ENCODE measurements around the gene FBXL7. TPM values are rescaled to one million over a fixed set of nuclear protein-coding genes. Genes with fewer than 3 reads are reported as not detected.

Gene FBXL7
- total and polyA plus RNA-seq, 7 experiments from 2014 or later: not detected

GRCh38 chr5:15513431-15513830 is 13.5 kb downstream of the FBXL7 start:
- CTCF ChIA-PET: no interaction called here
- no peak for ATAC-seq

GRCh38 chr5:15513911-15514310 is 13.9 kb downstream of the FBXL7 start:
- no peaks in the 10 kb centered on the region for H3K9me3 ChIP-seq (ENCODE audit: control insufficient read depth in 2 of 3, low read length in 3 of 3)
- no peaks in the 10 kb centered on the region for H3K4me1 ChIP-seq (ENCODE audit: control insufficient read depth in 2 of 2, insufficient read depth in 2 of 2, low read length in 2 of 2)
- H3K4me3 Mint-ChIP-seq: no peak overlapping the region
- H3K36me3 Mint-ChIP-seq: no peaks in the 10 kb centered on the region
- H3K4me1 Mint-ChIP-seq: no peaks in the 10 kb centered on the region
- H3K27me3 Mint-ChIP-seq: peaks cover 0 to 4% (median 0%) of the 10 kb centered on the region in 5 donors
- POLR2A ChIA-PET: no interaction called here
- ATAC-seq: no peak
- H3K9me3 Mint-ChIP-seq: peaks cover 0 to 19% (median 2%) of the 10 kb centered on the region in 11 donors
- H3K27ac ChIP-seq (ENCODE audit: low read depth, low read length): no peak overlapping the region
- CTCF ChIA-PET: no interaction called here
- no peak overlapping the region for H3K27ac Mint-ChIP-seq
- no peak for DNase-seq
- intact Hi-C loops (cut with micrococcal nuclease): no loop called here
- H3K4me3 ChIP-seq (ENCODE audit: low read length): no peak overlapping the region
- H3K36me3 ChIP-seq (ENCODE audit: control insufficient read depth in 2 of 3, insufficient read depth in 3 of 3, low read length in 3 of 3): no peaks in the 10 kb centered on the region
- no peaks in the 10 kb centered on the region for H3K27me3 ChIP-seq (ENCODE audit: control insufficient read depth in 2 of 2, insufficient read depth in 2 of 2, low read length in 2 of 2)

More at GRCh38 chr5:15513431-15513830, 13.5 kb downstream of the FBXL7 start:
- H3K9me3 Mint-ChIP-seq: peaks cover 0 to 17% (median 2%) of the 10 kb centered on the region in 11 donors
- peaks cover 0 to 4% (median 0%) of the 10 kb centered on the region in 5 donors for H3K27me3 Mint-ChIP-seq
- no peaks in the 10 kb centered on the region for H3K36me3 Mint-ChIP-seq
- no peaks in the 10 kb centered on the region for H3K27me3 ChIP-seq (ENCODE audit: control insufficient read depth in 2 of 2, insufficient read depth in 2 of 2, low read length in 2 of 2)
- POLR2A ChIA-PET: no interaction called here
- no peaks in the 10 kb centered on the region for H3K4me1 ChIP-seq (ENCODE audit: control insufficient read depth in 2 of 2, insufficient read depth in 2 of 2, low read length in 2 of 2)
- H3K4me3 ChIP-seq (ENCODE audit: low read length): no peak overlapping the region
- no peak for DNase-seq
- H3K9me3 ChIP-seq (ENCODE audit: control insufficient read depth in 2 of 3, low read length in 3 of 3): no peaks in the 10 kb centered on the region
- H3K36me3 ChIP-seq (ENCODE audit: control insufficient read depth in 2 of 3, insufficient read depth in 3 of 3, low read length in 3 of 3): no peaks in the 10 kb centered on the region
- no peaks in the 10 kb centered on the region for H3K4me1 Mint-ChIP-seq
- H3K4me3 Mint-ChIP-seq: no peak overlapping the region
- no peak overlapping the region for H3K27ac Mint-ChIP-seq
- H3K27ac ChIP-seq (ENCODE audit: low read depth, low read length): no peak overlapping the region
- intact Hi-C loops (cut with micrococcal nuclease): no loop called here

- Histone ChIP-seq H3K4me3 (ENCODE audit: low read length) (no peak overlapping the region), H3K27me3 (ENCODE audit: control insufficient read depth in 2 of 2, insufficient read depth in 2 of 2, low read length in 2 of 2) (no peaks in the 10 kb centered on the region), H3K36me3 (ENCODE audit: control insufficient read depth in 2 of 3, insufficient read depth in 3 of 3, low read length in 3 of 3) (no peaks in the 10 kb centered on the region), H3K27ac (ENCODE audit: low read depth, low read length) (no peak overlapping the region), H3K4me1 (ENCODE audit: control insufficient read depth in 2 of 2, insufficient read depth in 2 of 2, low read length in 2 of 2) (no peaks in the 10 kb centered on the region), H3K9me3 (ENCODE audit: control insufficient read depth in 2 of 3, low read length in 3 of 3) (no peaks in the 10 kb centered on the region)
- intact Hi-C loops (cut with micrococcal nuclease): no loop called here
- Mint-ChIP-seq H3K36me3 (no peaks in the 10 kb centered on the region), H3K4me3 (no peak overlapping the region), H3K4me1 (no peaks in the 10 kb centered on the region), H3K27me3 (peaks cover 0 to 4% (median 0%) of the 10 kb centered on the region in 5 donors), H3K27ac (no peak overlapping the region), H3K9me3 (peaks cover 0 to 22% (median 3%) of the 10 kb centered on the region in 11 donors)
- CTCF ChIA-PET: no interaction called here
- DNase-seq: no peak
- no peak for ATAC-seq
- POLR2A ChIA-PET: no interaction called here
Observed at GRCh38 chr5:15515229-15515628, 15.2 kb downstream of the FBXL7 start.

GRCh38 chr5:15516486-15516885 is 16.5 kb downstream of the FBXL7 start:
- H3K36me3 Mint-ChIP-seq: no peaks in the 10 kb centered on the region
- POLR2A ChIA-PET: no interaction called here

GRCh38 chr5:15518786-15519185 is 18.8 kb downstream of the FBXL7 start:
- H3K27ac Mint-ChIP-seq: no peak overlapping the region
- H3K4me1 Mint-ChIP-seq: no peaks in the 10 kb centered on the region
- intact Hi-C loops (cut with micrococcal nuclease): no loop called here
- Histone ChIP-seq H3K9me3 (ENCODE audit: control insufficient read depth in 2 of 3, low read length in 3 of 3) (no peaks in the 10 kb centered on the region), H3K4me1 (ENCODE audit: control insufficient read depth in 2 of 2, insufficient read depth in 2 of 2, low read length in 2 of 2) (no peaks in the 10 kb centered on the region), H3K36me3 (ENCODE audit: control insufficient read depth in 2 of 3, insufficient read depth in 3 of 3, low read length in 3 of 3) (no peaks in the 10 kb centered on the region), H3K27me3 (ENCODE audit: control insufficient read depth in 2 of 2, insufficient read depth in 2 of 2, low read length in 2 of 2) (no peaks in the 10 kb centered on the region), H3K27ac (ENCODE audit: low read depth, low read length) (no peak overlapping the region), H3K4me3 (ENCODE audit: low read length) (no peak overlapping the region)
- H3K27me3 Mint-ChIP-seq: peaks cover 0 to 4% (median 0%) of the 10 kb centered on the region in 5 donors
- H3K36me3 Mint-ChIP-seq: no peaks in the 10 kb centered on the region
- no peak overlapping the region for H3K4me3 Mint-ChIP-seq
- ATAC-seq: no peak
- ChIA-PET CTCF (no interaction called here), POLR2A (no interaction called here)
- no peak for DNase-seq
- H3K9me3 Mint-ChIP-seq: peaks cover 0 to 22% (median 3%) of the 10 kb centered on the region in 11 donors

More at GRCh38 chr5:15516486-15516885, 16.5 kb downstream of the FBXL7 start:
- H3K9me3 Mint-ChIP-seq: peaks cover 0 to 22% (median 3%) of the 10 kb centered on the region in 11 donors
- H3K27ac Mint-ChIP-seq: no peak overlapping the region
- Histone ChIP-seq H3K4me3 (ENCODE audit: low read length) (no peak overlapping the region), H3K9me3 (ENCODE audit: control insufficient read depth in 2 of 3, low read length in 3 of 3) (no peaks in the 10 kb centered on the region), H3K36me3 (ENCODE audit: control insufficient read depth in 2 of 3, insufficient read depth in 3 of 3, low read length in 3 of 3) (no peaks in the 10 kb centered on the region), H3K27ac (ENCODE audit: low read depth, low read length) (no peak overlapping the region), H3K27me3 (ENCODE audit: control insufficient read depth in 2 of 2, insufficient read depth in 2 of 2, low read length in 2 of 2) (no peaks in the 10 kb centered on the region), H3K4me1 (ENCODE audit: control insufficient read depth in 2 of 2, insufficient read depth in 2 of 2, low read length in 2 of 2) (no peaks in the 10 kb centered on the region)
- H3K27me3 Mint-ChIP-seq: peaks cover 0 to 4% (median 0%) of the 10 kb centered on the region in 5 donors
- H3K4me1 Mint-ChIP-seq: no peaks in the 10 kb centered on the region
- intact Hi-C loops (cut with micrococcal nuclease): no loop called here
- CTCF ChIA-PET: no interaction called here
- DNase-seq (no peak), ATAC-seq (no peak)
- H3K4me3 Mint-ChIP-seq: no peak overlapping the region

- Histone ChIP-seq H3K4me3 (ENCODE audit: low read length) (no peak overlapping the region), H3K9me3 (ENCODE audit: control insufficient read depth in 2 of 3, low read length in 3 of 3) (no peaks in the 10 kb centered on the region), H3K27me3 (ENCODE audit: control insufficient read depth in 2 of 2, insufficient read depth in 2 of 2, low read length in 2 of 2) (no peaks in the 10 kb centered on the region), H3K27ac (ENCODE audit: low read depth, low read length) (no peak overlapping the region), H3K4me1 (ENCODE audit: control insufficient read depth in 2 of 2, insufficient read depth in 2 of 2, low read length in 2 of 2) (no peaks in the 10 kb centered on the region), H3K36me3 (ENCODE audit: control insufficient read depth in 2 of 3, insufficient read depth in 3 of 3, low read length in 3 of 3) (no peaks in the 10 kb centered on the region)
- H3K27me3 Mint-ChIP-seq: peaks cover 0 to 5% (median 0%) of the 10 kb centered on the region in 5 donors
- H3K4me3 Mint-ChIP-seq: no peak overlapping the region
- POLR2A ChIA-PET: no interaction called here
- no peak overlapping the region for H3K27ac Mint-ChIP-seq
- no peaks in the 10 kb centered on the region for H3K4me1 Mint-ChIP-seq
- intact Hi-C loops (cut with micrococcal nuclease): no loop called here
- peaks cover 0 to 25% (median 4%) of the 10 kb centered on the region in 11 donors for H3K9me3 Mint-ChIP-seq
- DNase-seq (no peak), ATAC-seq (no peak)
- CTCF ChIA-PET: no interaction called here
- no peaks in the 10 kb centered on the region for H3K36me3 Mint-ChIP-seq
Observed at GRCh38 chr5:15520856-15521255, 20.9 kb downstream of the FBXL7 start.

- Mint-ChIP-seq H3K9me3 (peaks cover 0 to 23% (median 5%) of the 10 kb centered on the region in 11 donors), H3K36me3 (no peaks in the 10 kb centered on the region), H3K27me3 (peaks cover 0 to 5% (median 0%) of the 10 kb centered on the region in 5 donors), H3K4me3 (no peak overlapping the region), H3K27ac (no peak overlapping the region), H3K4me1 (no peaks in the 10 kb centered on the region)
- intact Hi-C loops (cut with micrococcal nuclease): no loop called here
- H3K36me3 ChIP-seq (ENCODE audit: control insufficient read depth in 2 of 3, insufficient read depth in 3 of 3, low read length in 3 of 3): no peaks in the 10 kb centered on the region
- H3K4me3 ChIP-seq (ENCODE audit: low read length): no peak overlapping the region
- POLR2A ChIA-PET: no interaction called here
- CTCF ChIA-PET: no interaction called here
- ATAC-seq (no peak), DNase-seq (no peak)
- no peaks in the 10 kb centered on the region for H3K27me3 ChIP-seq (ENCODE audit: control insufficient read depth in 2 of 2, insufficient read depth in 2 of 2, low read length in 2 of 2)
- H3K27ac ChIP-seq (ENCODE audit: low read depth, low read length): no peak overlapping the region
- H3K4me1 ChIP-seq (ENCODE audit: control insufficient read depth in 2 of 2, insufficient read depth in 2 of 2, low read length in 2 of 2): no peaks in the 10 kb centered on the region
- H3K9me3 ChIP-seq (ENCODE audit: control insufficient read depth in 2 of 3, low read length in 3 of 3): no peaks in the 10 kb centered on the region
Observed at GRCh38 chr5:15521381-15522186, 21.6 kb downstream of the FBXL7 start.

Measured in naive thymus-derived CD4-positive, alpha-beta T cell (primary cell).